Activated T-helper 1 cell treated with anti-CD3 and anti-CD28 coated beads, Interleukin-12 subunit alpha, Interleukin-12 subunit beta, Interleukin-2, Interleukin-4 antibody, amounts not matched to agents 30 ng/mL and 10 ng/mL and 1 ng/mL, durations not matched to agents 14 hours and 24 hours and 36 hours (primary cell): ENCODE measurements around the gene ARHGAP27. TPM values are rescaled to one million over a fixed set of nuclear protein-coding genes. Genes with fewer than 3 reads are reported as not detected.

Experiments used
- DNase-seq: peaks from one replicate; pipeline ENCODE4 v3.0.0; 2021; ENCODE audit warnings: low spot score
- H3K27ac Mint-ChIP-seq: one replicate; pipeline ENCODE4 v1.8.0; 2021; ENCODE audit warnings: mild to moderate bottlenecking, mixed read lengths
- H3K27me3 Mint-ChIP-seq: one replicate; pipeline ENCODE4 v1.8.0; 2022; ENCODE audit warnings: mild to moderate bottlenecking, moderate library complexity, mixed read lengths; ENCODE audit not compliant: insufficient read depth
- H3K36me3 Mint-ChIP-seq: one replicate; pipeline ENCODE4 v1.8.0; 2021; ENCODE audit warnings: low read depth, mixed read lengths
- H3K4me1 Mint-ChIP-seq: one replicate; pipeline ENCODE4 v1.8.0; 2021; ENCODE audit warnings: low read depth, mixed read lengths
- H3K4me3 Mint-ChIP-seq: one replicate; pipeline ENCODE4 v1.8.0; 2021; ENCODE audit warnings: mild to moderate bottlenecking, moderate library complexity, mixed read lengths
- H3K9me3 Mint-ChIP-seq: one replicate; pipeline ENCODE4 v1.8.0; 2021; ENCODE audit warnings: mixed read lengths
- intact Hi-C: fragments of 100-400 bp; cut with micrococcal nuclease; formaldehyde crosslinking; loops from one replicate; pipeline ENCODE4 v1.15.1; 2024
- total RNA-seq: library from RNA; stranded (reverse); gene quantifications from 2 replicates; pipeline ENCODE4 v1.2.3, GENCODE V29; 2022

Gene ARHGAP27
- total RNA-seq, 1 donor from 2014 or later = 59.1 TPM

- no peak overlapping the region for H3K4me3 Mint-ChIP-seq
- intact Hi-C loops = no loop called here
- no peaks in the 10 kb centered on the region for H3K9me3 Mint-ChIP-seq
- peaks cover 5% of the 10 kb centered on the region for H3K27me3 Mint-ChIP-seq
- no peaks in the 10 kb centered on the region for H3K36me3 Mint-ChIP-seq
- no peak for DNase-seq
- H3K4me1 Mint-ChIP-seq = peaks cover 11% of the 10 kb centered on the region
- no peak overlapping the region for H3K27ac Mint-ChIP-seq
Measured at GRCh38 chr17:45376171-45377005, 56.3 kb downstream of the ARHGAP27 start.

DNA sequence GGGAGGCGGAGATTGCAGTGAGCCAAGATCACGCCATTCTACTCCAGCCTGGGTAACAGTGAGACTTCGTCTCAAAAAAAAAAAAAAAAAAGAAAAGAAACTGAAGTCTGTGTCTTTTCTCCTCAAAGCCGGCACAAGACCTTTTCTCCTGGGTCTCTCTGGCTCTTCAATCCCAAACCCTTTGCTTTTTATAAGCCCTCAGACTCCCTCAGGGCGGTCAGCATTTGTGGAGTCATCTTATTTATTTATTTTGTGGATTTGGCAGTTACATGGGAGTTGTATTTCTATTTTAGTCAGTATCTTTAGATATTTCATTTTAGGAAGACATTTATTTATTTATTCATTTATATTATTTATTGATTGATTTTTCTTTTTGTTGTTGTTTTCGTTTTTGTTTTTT is 58.2 kb downstream of the ARHGAP27 start:
- H3K36me3 Mint-ChIP-seq = no peaks in the 10 kb centered on the region
- DNase-seq = no peak
- H3K27me3 Mint-ChIP-seq = peaks cover 8% of the 10 kb centered on the region
- H3K4me3 Mint-ChIP-seq = no peak overlapping the region
- H3K27ac Mint-ChIP-seq = no peak overlapping the region
- H3K9me3 Mint-ChIP-seq = no peaks in the 10 kb centered on the region
- intact Hi-C loops = no loop called here
- H3K4me1 Mint-ChIP-seq = peaks cover 19% of the 10 kb centered on the region

DNA sequence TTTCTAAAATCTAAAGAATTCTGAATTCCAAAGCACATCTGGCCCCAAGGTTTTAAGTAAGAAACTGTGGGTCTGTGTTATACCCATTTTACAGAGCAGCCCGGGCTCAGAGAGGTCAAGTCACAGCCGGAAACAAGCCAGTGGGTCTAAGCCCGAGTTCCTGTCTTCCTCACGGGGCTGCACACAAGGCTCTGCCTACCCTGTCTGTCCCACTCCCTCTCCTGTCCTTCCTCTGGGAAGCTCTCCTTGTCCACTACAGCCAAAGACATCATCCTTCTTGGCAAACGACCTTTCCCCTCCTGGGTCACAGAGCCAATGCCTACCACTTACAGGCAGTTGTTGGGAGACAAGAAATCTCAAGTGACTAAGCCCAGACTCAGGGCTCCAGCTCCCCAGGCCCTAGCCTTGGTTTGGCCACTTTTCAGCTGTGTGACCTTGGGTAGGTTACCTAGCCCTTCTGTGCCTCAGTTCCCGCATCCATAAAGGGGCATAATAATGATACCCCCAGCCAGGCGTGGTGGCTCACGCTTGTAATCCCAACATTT is 60.3 kb downstream of the ARHGAP27 start:
- Mint-ChIP-seq H3K9me3 (no peaks in the 10 kb centered on the region), H3K4me3 (no peak overlapping the region), H3K36me3 (no peaks in the 10 kb centered on the region), H3K27me3 (peaks cover 11% of the 10 kb centered on the region), H3K4me1 (peaks cover 19% of the 10 kb centered on the region), H3K27ac (no peak overlapping the region)
- intact Hi-C loops = no loop called here
- no peak for DNase-seq

GRCh38 chr17:45371414-45372324 is 61.0 kb downstream of the ARHGAP27 start:
- intact Hi-C loops = no loop called here
- DNase-seq = no peak
- H3K27me3 Mint-ChIP-seq = peaks cover 12% of the 10 kb centered on the region
- no peak overlapping the region for H3K4me3 Mint-ChIP-seq
- no peaks in the 10 kb centered on the region for H3K9me3 Mint-ChIP-seq
- no peaks in the 10 kb centered on the region for H3K36me3 Mint-ChIP-seq
- peaks cover 19% of the 10 kb centered on the region for H3K4me1 Mint-ChIP-seq
- H3K27ac Mint-ChIP-seq = peak overlapping the region; percentile 31

DNA sequence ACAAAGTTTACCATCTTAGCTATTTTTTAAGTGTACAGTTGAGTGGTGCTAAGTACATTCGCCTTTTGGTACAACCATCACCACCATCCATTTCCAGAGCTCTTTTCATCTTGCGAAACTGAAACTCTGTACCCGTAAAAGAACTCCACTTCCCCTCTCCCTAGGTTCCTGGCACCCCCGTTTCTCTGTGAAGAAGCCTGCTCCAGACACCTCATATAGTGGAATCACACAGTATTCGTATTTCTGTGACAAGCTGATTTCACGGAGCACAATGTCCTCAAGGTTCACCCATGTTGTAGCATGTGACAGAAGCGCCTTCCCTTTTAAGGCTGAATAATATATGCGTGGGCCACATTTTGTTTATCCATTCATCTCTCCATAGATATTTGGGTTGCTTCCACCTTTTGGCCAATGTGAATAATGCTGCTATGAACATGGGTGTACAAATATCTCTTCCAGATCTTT is 61.7 kb downstream of the ARHGAP27 start:
- intact Hi-C loops = no loop called here
- Mint-ChIP-seq H3K4me3 (no peak overlapping the region), H3K36me3 (no peaks in the 10 kb centered on the region), H3K4me1 (peaks cover 19% of the 10 kb centered on the region), H3K9me3 (no peaks in the 10 kb centered on the region), H3K27ac (no peak overlapping the region), H3K27me3 (peaks cover 14% of the 10 kb centered on the region)
- DNase-seq = no peak

DNA sequence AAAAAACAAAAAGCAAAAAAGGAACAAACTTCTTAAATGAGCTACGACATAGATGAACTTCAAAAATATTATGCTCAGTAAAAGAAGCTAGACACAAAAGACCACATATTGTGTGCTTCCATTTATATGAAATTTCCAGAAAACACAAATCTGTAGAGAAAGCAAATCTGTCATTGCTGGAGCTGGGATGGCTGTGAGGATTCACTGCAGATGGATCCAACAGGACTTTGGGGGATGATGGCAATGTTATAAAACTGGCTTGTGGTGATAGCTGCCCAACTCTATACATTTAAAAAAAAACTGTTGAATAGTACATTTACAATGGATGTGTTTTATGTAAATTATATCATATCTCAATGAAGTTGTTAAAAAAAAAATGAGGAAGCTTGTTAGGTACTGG is 63.2 kb downstream of the ARHGAP27 start:
- no peaks in the 10 kb centered on the region for H3K9me3 Mint-ChIP-seq
- H3K4me1 Mint-ChIP-seq = peaks cover 19% of the 10 kb centered on the region
- intact Hi-C loops = no loop called here
- H3K4me3 Mint-ChIP-seq = no peak overlapping the region
- H3K27ac Mint-ChIP-seq = no peak overlapping the region
- no peaks in the 10 kb centered on the region for H3K36me3 Mint-ChIP-seq
- H3K27me3 Mint-ChIP-seq = peaks cover 16% of the 10 kb centered on the region
- no peak for DNase-seq

DNA sequence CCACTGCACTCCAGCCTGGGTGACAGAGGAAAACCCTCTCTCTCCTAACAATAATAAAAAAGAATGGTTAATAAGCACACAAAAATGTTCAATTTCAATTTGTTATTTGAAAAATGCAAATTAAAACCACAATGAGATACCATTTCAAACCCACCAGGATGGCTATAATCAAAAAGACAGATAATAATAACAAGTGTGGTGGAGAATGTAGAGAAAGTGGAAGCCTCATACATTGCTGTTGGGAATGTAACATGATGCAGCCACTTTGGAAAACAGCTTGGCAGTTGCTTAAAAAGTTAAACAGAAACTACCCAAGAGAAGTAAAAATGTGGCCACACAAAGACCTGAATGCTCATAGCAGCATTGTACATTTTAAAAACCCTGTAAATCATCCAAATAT is 64.0 kb downstream of the ARHGAP27 start:
- Mint-ChIP-seq H3K9me3 (peaks cover under 1% of the 10 kb centered on the region), H3K27ac (no peak overlapping the region), H3K27me3 (peaks cover 16% of the 10 kb centered on the region), H3K36me3 (no peaks in the 10 kb centered on the region), H3K4me1 (peaks cover 19% of the 10 kb centered on the region), H3K4me3 (no peak overlapping the region)
- intact Hi-C loops = no loop called here
- DNase-seq = no peak

- Mint-ChIP-seq H3K4me3 (no peak overlapping the region), H3K4me1 (peaks cover 15% of the 10 kb centered on the region), H3K27ac (no peak overlapping the region), H3K36me3 (no peaks in the 10 kb centered on the region), H3K27me3 (peaks cover 19% of the 10 kb centered on the region), H3K9me3 (peaks cover 11% of the 10 kb centered on the region)
- intact Hi-C loops = no loop called here
- DNase-seq = no peak
Measured at GRCh38 chr17:45367216-45367615, 65.5 kb downstream of the ARHGAP27 start.

- peaks cover 11% of the 10 kb centered on the region for H3K9me3 Mint-ChIP-seq
- H3K27ac Mint-ChIP-seq = no peak overlapping the region
- H3K4me1 Mint-ChIP-seq = peaks cover 9% of the 10 kb centered on the region
Measured at GRCh38 chr17:45366691-45367090, 66.0 kb downstream of the ARHGAP27 start.

GRCh38 chr17:45366049-45366448 is 66.6 kb downstream of the ARHGAP27 start:
- Mint-ChIP-seq H3K27ac (no peak overlapping the region), H3K4me1 (peaks cover 5% of the 10 kb centered on the region), H3K4me3 (no peak overlapping the region), H3K27me3 (peaks cover 24% of the 10 kb centered on the region), H3K9me3 (peaks cover 11% of the 10 kb centered on the region), H3K36me3 (no peaks in the 10 kb centered on the region)
- intact Hi-C loops = no loop called here
- no peak for DNase-seq

More at GRCh38 chr17:45366691-45367090, 66.0 kb downstream of the ARHGAP27 start:
- no peak for DNase-seq
- Mint-ChIP-seq H3K27me3 (peaks cover 20% of the 10 kb centered on the region), H3K4me3 (no peak overlapping the region), H3K36me3 (no peaks in the 10 kb centered on the region)
- intact Hi-C loops = no loop called here

- intact Hi-C loops = no loop called here
- H3K27me3 Mint-ChIP-seq = peaks cover 23% of the 10 kb centered on the region
- no peaks in the 10 kb centered on the region for H3K36me3 Mint-ChIP-seq
- no peaks in the 10 kb centered on the region for H3K4me1 Mint-ChIP-seq
- DNase-seq = no peak
- H3K27ac Mint-ChIP-seq = no peak overlapping the region
- peaks cover 11% of the 10 kb centered on the region for H3K9me3 Mint-ChIP-seq
- H3K4me3 Mint-ChIP-seq = no peak overlapping the region
Measured at GRCh38 chr17:45364531-45365390, 67.9 kb downstream of the ARHGAP27 start.

GRCh38 chr17:45363498-45363897 is 69.2 kb downstream of the ARHGAP27 start:
- no peaks in the 10 kb centered on the region for H3K36me3 Mint-ChIP-seq
- intact Hi-C loops = no loop called here

More at GRCh38 chr17:45363498-45363897, 69.2 kb downstream of the ARHGAP27 start:
- no peak for DNase-seq
- no peaks in the 10 kb centered on the region for H3K4me1 Mint-ChIP-seq
- H3K4me3 Mint-ChIP-seq = no peak overlapping the region
- no peak overlapping the region for H3K27ac Mint-ChIP-seq
- peaks cover 11% of the 10 kb centered on the region for H3K9me3 Mint-ChIP-seq
- peaks cover 19% of the 10 kb centered on the region for H3K27me3 Mint-ChIP-seq
